GM23338 (cell line): ENCODE results near the gene UQCRH.
"Not testable (repeated sequence)": the region's sequence is repeated elsewhere in the genome, so short reads cannot be mapped to it uniquely, and the experiment has no call there.

Experiments
- CREB1 ChIP-seq: fragments of 250-450 bp; sonication (Bioruptor Pico); IDR thresholded peaks from 2 replicates; pipeline ENCODE4 v1.5.0; 2020; ENCODE audit warnings: low read depth, mild to moderate bottlenecking, moderate library complexity
- CTCF ChIP-seq, 2 experiments: fragments of 200-600 bp in 1 of 2; sonication (generic) in 1 of 2; conservative IDR thresholded peaks; 2 replicates each; pipeline versions ENCODE4 v1.5.1 to v1.6.1; 2016 to 2017; ENCODE audit warnings: antibody characterized with exemption in 2 of 2, low read depth in 2 of 2, mild to moderate bottlenecking in 2 of 2, moderate library complexity in 1 of 2
- ETS1 ChIP-seq: IDR thresholded peaks from 2 replicates; pipeline ENCODE4 v1.6.1; 2016; ENCODE audit warnings: antibody characterized with exemption
- EZH2 ChIP-seq: fragments of 200-600 bp; sonication (generic); IDR thresholded peaks from one replicate; pipeline ENCODE4 v1.8.0; 2017; ENCODE audit warnings: antibody characterized with exemption, mild to moderate bottlenecking, low read depth; ENCODE audit not compliant: unreplicated experiment
- EZH2phosphoT487 ChIP-seq: fragments of 200-600 bp; sonication (generic); IDR thresholded peaks from one replicate; pipeline ENCODE4 v1.8.1; 2018; ENCODE audit warnings: antibody characterized with exemption; ENCODE audit not compliant: unreplicated experiment
- POLR2AphosphoS5 ChIP-seq: IDR thresholded peaks from 2 replicates; pipeline ENCODE4 v1.6.1; 2016; ENCODE audit warnings: antibody characterized with exemption, low read depth
- REST ChIP-seq: IDR thresholded peaks from one replicate; pipeline ENCODE4 v1.6.1; 2018; ENCODE audit warnings: antibody characterized with exemption; ENCODE audit not compliant: unreplicated experiment

GRCh38 chr1:46330381-46330780 lies 26.9 kb downstream of the UQCRH start:
- not testable (repeated sequence) for TF ChIP-seq CTCF (conservative IDR thresholded peaks at IDR 0.05; ENCODE audit: low read depth in 2 of 2); REST; EZH2phosphoT487; EZH2; ETS1; CREB1 (CRISPR knock-in tag); POLR2AphosphoS5
